NB4 (cell line): ENCODE data around the gene UNC5C.

ENCODE experiments used
- CTCF ChIP-seq: IDR thresholded peaks from one replicate; pipeline ENCODE4 v1.5.1; 2012; ENCODE audit warnings: low read depth, low read length
- MAX ChIP-seq: IDR thresholded peaks from 2 replicates; pipeline ENCODE4 v1.6.1; 2011; ENCODE audit warnings: low read depth, low read length
- MYC ChIP-seq: IDR thresholded peaks from 2 replicates; pipeline ENCODE4 v1.6.1; 2011; ENCODE audit warnings: low read depth, low read length
- POLR2A ChIP-seq: IDR thresholded peaks from 2 replicates; pipeline ENCODE4 v1.6.1; 2011; ENCODE audit warnings: mild to moderate bottlenecking; ENCODE audit not compliant: insufficient read length; ENCODE audit errors: extremely low read depth

GRCh38 chr4:95546866-95547714 lies 1.7 kb downstream of the UNC5C start:
- no peak for TF ChIP-seq CTCF
- TF ChIP-seq POLR2A = no peak
- no peak for TF ChIP-seq MAX
- no peak for TF ChIP-seq MYC
